Activated CD4-positive, alpha-beta memory T cell treated with anti-CD3 and anti-CD28 coated beads for 36 hours (primary cell): ENCODE results near the gene CFAP43. TPM values are rescaled to one million over a fixed set of nuclear protein-coding genes. Genes with fewer than 3 reads are reported as not detected.
A peak's percentile ranks its signal among the peaks of the same experiment; 100 is the strongest.

Experiments
- CTCF ChIA-PET: fragments of 350-600 bp; sonication (Branson Sonifier 250); formaldehyde crosslinking; loops from one replicate; lab custom pipeline; 2021; ENCODE audit warnings: antibody characterized with exemption, inconsistent platforms; lab: Charles Lee
- POLR2A ChIA-PET: fragments of 350-600 bp; sonication (Branson Sonifier 250); formaldehyde crosslinking; loops from one replicate; lab custom pipeline; 2021; ENCODE audit warnings: antibody characterized with exemption; lab: Charles Lee
- DNase-seq: peaks from one replicate; pipeline ENCODE4 v3.0.0-alpha.2; 2020
- H3K27ac Mint-ChIP-seq: one replicate; pipeline ENCODE4 v1.8.0; 2021; ENCODE audit warnings: mixed read lengths
- H3K27me3 Mint-ChIP-seq: one replicate; pipeline ENCODE4 v1.8.0; 2021; ENCODE audit warnings: mixed read lengths
- H3K36me3 Mint-ChIP-seq: one replicate; pipeline ENCODE4 v1.8.0; 2021; ENCODE audit warnings: mixed read lengths
- H3K4me1 Mint-ChIP-seq: one replicate; pipeline ENCODE4 v1.8.0; 2021; ENCODE audit warnings: low read depth, mixed read lengths
- H3K4me3 Mint-ChIP-seq: one replicate; pipeline ENCODE4 v1.8.0; 2021; ENCODE audit warnings: mild to moderate bottlenecking, mixed read lengths
- H3K9me3 Mint-ChIP-seq: one replicate; pipeline ENCODE4 v1.8.0; 2021; ENCODE audit warnings: mixed read lengths
- intact Hi-C: fragments of 100-400 bp; cut with micrococcal nuclease; formaldehyde crosslinking; loops from one replicate; pipeline ENCODE4 v1.15.1; 2023
- total RNA-seq, 2 experiments: library from RNA; stranded (reverse); gene quantifications; one replicate each; pipeline ENCODE4 v1.2.3, GENCODE V29; 2021

The CFAP43 gene, protein sequence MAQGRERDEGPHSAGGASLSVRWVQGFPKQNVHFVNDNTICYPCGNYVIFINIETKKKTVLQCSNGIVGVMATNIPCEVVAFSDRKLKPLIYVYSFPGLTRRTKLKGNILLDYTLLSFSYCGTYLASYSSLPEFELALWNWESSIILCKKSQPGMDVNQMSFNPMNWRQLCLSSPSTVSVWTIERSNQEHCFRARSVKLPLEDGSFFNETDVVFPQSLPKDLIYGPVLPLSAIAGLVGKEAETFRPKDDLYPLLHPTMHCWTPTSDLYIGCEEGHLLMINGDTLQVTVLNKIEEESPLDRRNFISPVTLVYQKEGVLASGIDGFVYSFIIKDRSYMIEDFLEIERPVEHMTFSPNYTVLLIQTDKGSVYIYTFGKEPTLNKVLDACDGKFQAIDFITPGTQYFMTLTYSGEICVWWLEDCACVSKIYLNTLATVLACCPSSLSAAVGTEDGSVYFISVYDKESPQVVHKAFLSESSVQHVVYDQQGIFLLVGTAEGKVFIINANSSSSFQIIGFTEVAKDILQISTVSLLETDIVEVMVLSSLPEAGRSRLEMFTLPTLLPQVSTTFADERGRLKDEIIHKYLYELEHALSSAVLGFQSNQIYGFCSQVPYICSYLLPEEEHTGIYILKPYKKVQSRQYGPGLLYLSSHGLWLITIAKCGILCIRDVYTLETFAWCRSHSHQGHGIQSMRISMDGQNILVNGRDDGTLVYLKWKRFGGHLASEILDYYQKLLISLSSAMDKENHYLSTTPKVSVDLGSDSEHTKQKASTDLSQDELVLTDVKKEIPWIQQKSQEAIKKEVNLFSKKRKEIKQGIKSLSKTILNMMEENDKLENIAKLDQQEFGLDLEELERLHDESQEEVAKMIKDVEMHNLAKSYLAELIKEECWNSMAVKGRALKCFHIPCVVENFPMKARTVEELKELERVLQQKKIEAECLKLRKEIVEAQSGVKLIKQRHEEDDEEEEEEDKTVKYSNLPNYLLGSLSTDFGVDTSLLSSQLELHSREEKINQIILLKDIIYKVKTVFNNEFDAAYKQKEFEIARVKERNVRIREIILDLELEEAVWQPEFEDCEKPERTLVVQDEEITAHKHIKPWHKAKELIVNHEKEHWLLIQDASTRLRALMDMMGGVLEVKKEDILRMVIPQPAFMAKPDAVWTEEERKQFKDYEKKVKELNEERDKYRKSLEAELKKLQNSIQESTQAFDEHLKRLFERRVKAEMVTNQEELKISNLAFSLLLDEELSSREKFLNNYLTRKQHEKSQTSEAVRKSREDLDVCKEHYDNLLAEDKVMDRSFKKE (N-terminal part only)
- under 1 TPM; 0.19 to 0.22 TPM for total RNA-seq

DNA sequence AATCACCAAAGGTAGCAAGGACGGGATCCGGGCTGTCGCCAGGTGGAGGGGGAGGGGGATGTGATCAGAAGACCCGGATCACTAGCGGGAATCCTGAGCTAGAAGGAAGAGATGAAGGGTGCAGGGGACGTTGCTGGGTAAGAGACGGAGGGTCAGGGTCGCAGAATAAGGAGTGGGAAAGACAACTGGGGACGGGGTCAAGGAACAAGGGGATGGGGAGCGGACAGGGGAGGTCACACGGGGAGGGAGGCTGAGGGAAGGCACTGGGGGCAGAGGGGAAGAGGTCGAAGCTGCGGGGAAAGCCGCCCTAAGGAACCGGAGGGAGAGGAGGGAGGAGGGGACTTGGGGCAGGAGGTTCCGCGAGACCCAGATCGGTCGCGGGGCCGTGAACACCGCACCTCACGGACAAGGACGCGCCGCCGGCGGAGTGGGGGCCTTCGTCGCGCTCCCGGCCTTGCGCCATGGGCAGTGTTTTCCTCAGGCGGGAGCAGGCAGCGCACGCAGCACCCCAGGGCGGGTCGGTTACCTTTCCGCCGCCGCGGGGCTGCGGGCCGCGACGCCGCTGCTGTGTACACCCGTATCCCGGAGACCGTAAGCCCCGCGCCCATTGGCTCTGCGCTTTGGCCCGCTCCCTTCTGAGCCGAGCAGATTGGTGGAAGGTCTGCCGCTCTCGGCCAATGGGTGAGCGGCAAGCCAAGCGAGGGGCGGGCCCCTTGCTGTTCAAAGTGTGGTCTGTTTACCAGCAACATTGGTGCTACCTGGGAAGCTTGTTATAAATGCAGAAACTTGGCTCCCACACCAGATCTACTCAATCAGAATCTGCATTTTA, at the start of gene CFAP43:
Gene CFAP43 (minus strand): TSS at position 581 of the 829 bp plus-strand sequence. CDS start 118 bp downstream, at position 463.
- peak within 1 kb of the TSS; percentile 80 for H3K4me3 Mint-ChIP-seq
- H3K36me3 Mint-ChIP-seq: peaks cover 4% of the 10 kb centered on the region
- ChIA-PET CTCF (interaction anchor here (0.7 to 1.2 kb wide), 4 partner anchors 42 to 519 kb away, joined by 3 to 4 read pairs (median 4); no protein-coding TSS in a partner anchor), POLR2A (interaction anchor here (1.0 to 1.4 kb wide), 3 partner anchors 10 to 43 kb away, joined by 3 to 4 read pairs (median 3); partner anchors contain the start of gene GSTO1)
- peaks cover 11% of the 10 kb centered on the region for H3K27me3 Mint-ChIP-seq
- peak within 1 kb of the TSS; percentile 4 for H3K27ac Mint-ChIP-seq
- H3K9me3 Mint-ChIP-seq: peaks cover 18% of the 10 kb centered on the region
- intact Hi-C loops: loop anchor here (1.0 to 2.0 kb wide), 2 partner anchors 23 to 36 kb away; partner anchors contain the start of gene GSTO1
- peak; percentile 99 for DNase-seq
- H3K4me1 Mint-ChIP-seq: peaks cover 11% of the 10 kb centered on the region

DNA sequence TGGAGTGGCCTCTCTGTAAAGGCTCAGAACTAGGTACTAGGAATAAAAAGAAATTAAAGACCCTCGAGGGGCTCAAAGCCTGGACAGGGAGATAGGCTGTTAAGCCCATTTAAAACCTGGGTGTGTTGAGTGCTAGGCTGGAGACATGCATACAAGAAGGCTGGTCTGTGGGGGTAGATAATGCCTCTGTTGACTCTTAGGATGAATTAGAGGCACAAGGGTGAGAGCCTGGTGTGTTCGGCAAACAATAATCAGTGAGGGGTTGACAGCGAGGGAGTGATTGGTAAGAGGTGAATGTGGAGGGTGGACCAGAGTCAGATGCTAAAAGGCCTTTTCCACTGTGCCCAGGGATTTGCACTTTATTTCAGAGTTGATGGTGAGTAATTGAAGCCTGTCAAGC, 49.5 kb upstream of the CFAP43 start:
- Mint-ChIP-seq H3K27ac (no peak overlapping the region), H3K36me3 (no peaks in the 10 kb centered on the region), H3K4me1 (no peaks in the 10 kb centered on the region), H3K27me3 (no peaks in the 10 kb centered on the region), H3K4me3 (no peak overlapping the region), H3K9me3 (no peaks in the 10 kb centered on the region)
- ChIA-PET POLR2A (no interaction called here), CTCF (interaction anchor here (0.6 to 1.3 kb wide), 2 partner anchors 10 to 67 kb away, joined by 3 read pairs; no protein-coding TSS in a partner anchor)
- intact Hi-C loops: no loop called here
- no peak for DNase-seq

DNA sequence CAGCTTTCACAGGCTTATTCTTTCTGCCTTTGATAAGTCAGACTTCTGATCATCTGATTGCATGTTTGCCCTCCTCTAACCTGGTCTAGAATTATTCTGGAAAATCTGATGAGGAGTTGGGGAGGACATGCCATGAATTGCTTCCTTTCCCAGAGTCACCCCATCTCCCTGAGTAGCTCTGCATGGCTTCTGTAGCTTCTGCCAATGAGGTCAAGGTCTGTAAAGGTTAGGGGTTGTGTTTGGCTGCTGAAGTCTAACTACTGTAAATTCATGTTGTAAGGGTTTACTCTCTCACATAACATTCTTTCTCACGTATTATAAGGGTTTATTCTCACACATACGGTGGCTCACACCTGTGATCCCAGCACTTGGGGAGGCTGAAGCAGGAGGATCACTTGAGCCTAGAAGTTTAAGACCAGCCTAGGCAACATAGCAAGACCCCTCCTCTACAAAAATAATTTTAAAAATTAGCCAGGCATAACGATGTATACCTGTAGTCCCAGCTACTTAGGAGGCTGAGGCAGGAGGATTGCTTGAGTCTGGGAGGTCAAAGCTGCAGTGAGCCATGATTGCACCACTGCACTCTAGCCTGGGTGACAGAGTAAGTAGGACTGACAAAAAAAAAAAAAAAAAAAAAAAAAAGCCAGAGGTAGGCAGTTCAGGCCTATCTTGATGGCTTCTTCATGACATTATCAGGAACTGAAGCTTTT, 47.5 kb upstream of the CFAP43 start:
- no peak overlapping the region for H3K27ac Mint-ChIP-seq
- CTCF ChIA-PET: interaction anchor here (0.8 to 8.1 kb wide), 4 partner anchors 11 to 202 kb away, joined by 3 to 193 read pairs (median 7); no protein-coding TSS in a partner anchor
- no peak overlapping the region for H3K4me3 Mint-ChIP-seq
- peaks cover 5% of the 10 kb centered on the region for H3K27me3 Mint-ChIP-seq
- DNase-seq: no peak
- intact Hi-C loops: no loop called here
- POLR2A ChIA-PET: no interaction called here
- H3K4me1 Mint-ChIP-seq: no peaks in the 10 kb centered on the region
- H3K9me3 Mint-ChIP-seq: no peaks in the 10 kb centered on the region
- no peaks in the 10 kb centered on the region for H3K36me3 Mint-ChIP-seq

GRCh38 chr10:104277785-104278184, 45.6 kb upstream of the CFAP43 start:
- Mint-ChIP-seq H3K27ac (no peak overlapping the region), H3K27me3 (peaks cover 7% of the 10 kb centered on the region), H3K9me3 (no peaks in the 10 kb centered on the region), H3K4me3 (no peak overlapping the region), H3K36me3 (no peaks in the 10 kb centered on the region), H3K4me1 (peaks cover 4% of the 10 kb centered on the region)
- intact Hi-C loops: no loop called here
- DNase-seq: no peak
- CTCF ChIA-PET: interaction anchor here (3.2 to 8.1 kb wide), 2 partner anchors 13 to 28 kb away, joined by 11 to 193 read pairs; no protein-coding TSS in a partner anchor
- POLR2A ChIA-PET: interaction anchor here (0.7 kb wide), 1 partner anchor 18 kb away, joined by 3 read pairs; no protein-coding TSS in a partner anchor

- POLR2A ChIA-PET: no interaction called here
- no peak overlapping the region for H3K27ac Mint-ChIP-seq
- H3K4me1 Mint-ChIP-seq: peaks cover 4% of the 10 kb centered on the region
Measured at GRCh38 chr10:104276192-104276591, 44.0 kb upstream of the CFAP43 start.

GRCh38 chr10:104274762-104275721, 42.9 kb upstream of the CFAP43 start:
- Mint-ChIP-seq H3K27me3 (peaks cover 7% of the 10 kb centered on the region), H3K27ac (no peak overlapping the region), H3K36me3 (no peaks in the 10 kb centered on the region), H3K4me3 (peak overlapping the region; percentile 26), H3K4me1 (peaks cover 4% of the 10 kb centered on the region), H3K9me3 (no peaks in the 10 kb centered on the region)
- intact Hi-C loops: no loop called here
- ChIA-PET CTCF (interaction anchor here (0.5 to 8.1 kb wide), 49 partner anchors 8 to 600 kb away, joined by 3 to 193 read pairs (median 4); partner anchors contain the start of genes CFAP43, CFAP58, GSTO1 and ITPRIP), POLR2A (interaction anchor here (0.5 to 1.2 kb wide), 4 partner anchors 20 to 1090 kb away, joined by 3 read pairs; partner anchors contain the start of genes CFAP43 and GSTO1)
- peak; percentile 65 for DNase-seq

More at GRCh38 chr10:104276192-104276591, 44.0 kb upstream of the CFAP43 start:
- CTCF ChIA-PET: interaction anchor here (0.6 to 8.1 kb wide), 7 partner anchors 15 to 77 kb away, joined by 3 to 193 read pairs (median 7); partner anchors contain the start of gene CFAP58
- no peak for DNase-seq
- Mint-ChIP-seq H3K27me3 (peaks cover 7% of the 10 kb centered on the region), H3K4me3 (no peak overlapping the region), H3K9me3 (no peaks in the 10 kb centered on the region), H3K36me3 (no peaks in the 10 kb centered on the region)
- intact Hi-C loops: no loop called here

GRCh38 chr10:104273899-104274575, 41.9 kb upstream of the CFAP43 start:
- intact Hi-C loops: no loop called here
- Mint-ChIP-seq H3K4me1 (peaks cover 7% of the 10 kb centered on the region), H3K4me3 (no peak overlapping the region), H3K27ac (no peak overlapping the region), H3K36me3 (no peaks in the 10 kb centered on the region), H3K27me3 (peaks cover 7% of the 10 kb centered on the region), H3K9me3 (no peaks in the 10 kb centered on the region)
- ChIA-PET POLR2A (interaction anchor here (1.0 to 1.2 kb wide), 2 partner anchors 19 to 42 kb away, joined by 3 read pairs; partner anchors contain the start of genes CFAP43 and GSTO1), CTCF (interaction anchor here (0.7 to 8.1 kb wide), 51 partner anchors 9 to 568 kb away, joined by 3 to 193 read pairs (median 4); partner anchors contain the start of genes CFAP43, CFAP58, GSTO1 and ITPRIP)
- no peak for DNase-seq

GRCh38 chr10:104273286-104273685, 41.1 kb upstream of the CFAP43 start:
- POLR2A ChIA-PET: no interaction called here

More at GRCh38 chr10:104273286-104273685, 41.1 kb upstream of the CFAP43 start:
- CTCF ChIA-PET: interaction anchor here (0.8 to 8.1 kb wide), 19 partner anchors 10 to 562 kb away, joined by 3 to 193 read pairs (median 8); partner anchors contain the start of genes CFAP43, CFAP58, GSTO1 and ITPRIP
- H3K9me3 Mint-ChIP-seq: no peaks in the 10 kb centered on the region
- H3K4me1 Mint-ChIP-seq: peaks cover 7% of the 10 kb centered on the region
- H3K27me3 Mint-ChIP-seq: peaks cover 7% of the 10 kb centered on the region
- intact Hi-C loops: no loop called here
- H3K27ac Mint-ChIP-seq: no peak overlapping the region
- DNase-seq: no peak
- H3K36me3 Mint-ChIP-seq: peaks cover 2% of the 10 kb centered on the region
- H3K4me3 Mint-ChIP-seq: no peak overlapping the region
